H9 (cell line): ENCODE measurements around the gene GABRB1. TPM values are rescaled to one million over a fixed set of nuclear protein-coding genes. Genes with fewer than 3 reads are reported as not detected.

Experiments
- DNase-seq: peaks from one replicate; pipeline ENCODE4 v3.0.0-alpha.2; 2017
- H2AFZ ChIP-seq: one replicate; pipeline ENCODE4 v1.6.1; 2013; ENCODE audit warnings: mild to moderate bottlenecking, low read length, control low read depth, moderate library complexity
- H2AK5ac ChIP-seq: 2 replicates; pipeline ENCODE4 v1.6.1; 2013; ENCODE audit warnings: low read length, control low read depth, mixed read lengths; ENCODE audit not compliant: insufficient read length
- H2BK120ac ChIP-seq: one replicate; pipeline ENCODE4 v1.6.1; 2013; ENCODE audit warnings: low read depth, mild to moderate bottlenecking, low read length, control low read depth, inconsistent platforms; ENCODE audit not compliant: poor library complexity, severe bottlenecking
- H2BK12ac ChIP-seq: 2 replicates; pipeline ENCODE4 v1.6.1; 2013; ENCODE audit warnings: low read length, control low read depth, mixed read lengths, low read depth; ENCODE audit not compliant: insufficient read length
- H2BK15ac ChIP-seq: 2 replicates; pipeline ENCODE4 v1.6.1; 2013; ENCODE audit warnings: low read depth, low read length, control low read depth
- H2BK20ac ChIP-seq: one replicate; pipeline ENCODE4 v1.6.1; 2013; ENCODE audit warnings: low read depth, mild to moderate bottlenecking, low read length, control low read depth, inconsistent platforms; ENCODE audit not compliant: poor library complexity, severe bottlenecking
- H2BK5ac ChIP-seq: 2 replicates; pipeline ENCODE4 v1.6.1; 2013; ENCODE audit warnings: low read length, control low read depth, mixed read lengths; ENCODE audit not compliant: insufficient read length
- H3K14ac ChIP-seq: 2 replicates; pipeline ENCODE4 v1.6.1; 2013; ENCODE audit warnings: low read length, control low read depth; ENCODE audit not compliant: insufficient read depth
- H3K18ac ChIP-seq: 2 replicates; pipeline ENCODE4 v1.6.1; 2013; ENCODE audit warnings: low read depth, mild to moderate bottlenecking, mixed read lengths, low read length, control low read depth; ENCODE audit not compliant: insufficient read length
- H3K23ac ChIP-seq: 2 replicates; pipeline ENCODE4 v1.6.1; 2013; ENCODE audit warnings: low read length, control low read depth, mixed read lengths, low read depth; ENCODE audit not compliant: insufficient read length
- H3K23me2 ChIP-seq: 2 replicates; pipeline ENCODE4 v1.6.1; 2013; ENCODE audit warnings: low read depth, mild to moderate bottlenecking, mixed read lengths, low read length, control low read depth; ENCODE audit not compliant: insufficient read length, poor library complexity, severe bottlenecking
- H3K27ac ChIP-seq: 2 replicates; pipeline ENCODE4 v1.5.1; 2013; ENCODE audit warnings: low read length, control low read depth, mixed read lengths, low read depth; ENCODE audit not compliant: insufficient read length
- H3K27me3 ChIP-seq: 2 replicates; pipeline ENCODE4 v1.6.1; 2013; ENCODE audit warnings: low read length, control low read depth, inconsistent platforms; ENCODE audit not compliant: insufficient read depth
- H3K4ac ChIP-seq: 2 replicates; pipeline ENCODE4 v1.6.1; 2013; ENCODE audit warnings: low read depth, mild to moderate bottlenecking, control low read depth, inconsistent platforms, low read length, moderate library complexity
- H3K4me1 ChIP-seq: 2 replicates; pipeline ENCODE4 v1.6.1; 2013; ENCODE audit warnings: low read length, control low read depth, inconsistent platforms; ENCODE audit not compliant: insufficient read depth
- H3K4me2 ChIP-seq: 2 replicates; pipeline ENCODE4 v1.6.1; 2013; ENCODE audit warnings: low read length, control low read depth, mixed read lengths; ENCODE audit not compliant: insufficient read length, insufficient read depth
- H3K56ac ChIP-seq: 2 replicates; pipeline ENCODE4 v1.6.1; 2013; ENCODE audit warnings: low read depth, mild to moderate bottlenecking, mixed read lengths, low read length, control low read depth; ENCODE audit not compliant: insufficient read length
- H3K79me1 ChIP-seq: 2 replicates; pipeline ENCODE4 v1.6.1; 2013; ENCODE audit warnings: low read depth, mild to moderate bottlenecking, moderate library complexity, low read length, control low read depth, inconsistent platforms; ENCODE audit not compliant: insufficient read depth, poor library complexity, severe bottlenecking
- H3K79me2 ChIP-seq: 2 replicates; pipeline ENCODE4 v1.6.1; 2013; ENCODE audit warnings: low read length, control low read depth, inconsistent platforms; ENCODE audit not compliant: insufficient read depth
- H3K9ac ChIP-seq: 2 replicates; pipeline ENCODE4 v1.6.1; 2013; ENCODE audit warnings: low read length, control low read depth, mixed read lengths; ENCODE audit not compliant: insufficient read length; ENCODE audit errors: extremely low read depth
- H3K9me3 ChIP-seq: one replicate; pipeline ENCODE4 v1.6.1; 2013; ENCODE audit warnings: low read depth, low read length, inconsistent platforms; ENCODE audit not compliant: control insufficient read depth
- H3T11ph ChIP-seq: one replicate; pipeline ENCODE4 v1.6.1; 2013; ENCODE audit warnings: mild to moderate bottlenecking, low read length, control low read depth, inconsistent platforms
- H4K20me1 ChIP-seq: one replicate; pipeline ENCODE4 v1.6.1; 2013; ENCODE audit not compliant: control insufficient read depth, insufficient read length, insufficient read depth
- H4K5ac ChIP-seq: 2 replicates; pipeline ENCODE4 v1.6.1; 2013; ENCODE audit warnings: low read depth, mild to moderate bottlenecking, mixed read lengths, low read length, control low read depth; ENCODE audit not compliant: insufficient read length
- H4K8ac ChIP-seq: replicated peaks from 2 replicates; pipeline ENCODE4 v1.6.1; 2013; ENCODE audit warnings: low read length, control low read depth, mixed read lengths, low read depth; ENCODE audit not compliant: insufficient read length
- H4K91ac ChIP-seq: 2 replicates; pipeline ENCODE4 v1.6.1; 2013; ENCODE audit warnings: low read depth, mild to moderate bottlenecking, moderate library complexity, mixed read lengths, low read length, control low read depth; ENCODE audit not compliant: insufficient read length
- H3K27ac Mint-ChIP-seq, 3 experiments: 2 replicates in 2 of 3; 3 replicates in 1 of 3; pipeline ENCODE4 v1.8.0; 2020 to 2021; ENCODE audit warnings: mixed read lengths in 3 of 3, mild to moderate bottlenecking in 1 of 3, moderate library complexity in 1 of 3
- H3K27me3 Mint-ChIP-seq: 2 replicates; pipeline ENCODE4 v1.8.0; 2021; ENCODE audit warnings: low read depth, mild to moderate bottlenecking, moderate library complexity, mixed read lengths
- H3K36me3 Mint-ChIP-seq, 3 experiments: 2 replicates in 2 of 3; 3 replicates in 1 of 3; pipeline ENCODE4 v1.8.0; 2020 to 2021; ENCODE audit warnings: low read depth in 3 of 3, mixed read lengths in 3 of 3; ENCODE audit not compliant: insufficient read depth in 1 of 3
- H3K4me1 Mint-ChIP-seq, 2 experiments: 2 replicates each; pipeline ENCODE4 v1.8.0; 2020; ENCODE audit warnings: mixed read lengths in 2 of 2
- H3K4me3 Mint-ChIP-seq, 2 experiments: 2 replicates in 1 of 2; 3 replicates in 1 of 2; pipeline ENCODE4 v1.8.0; 2020 to 2021; ENCODE audit warnings: mild to moderate bottlenecking in 2 of 2, mixed read lengths in 2 of 2, moderate library complexity in 1 of 2
- H3K9me3 Mint-ChIP-seq, 2 experiments: 2 replicates in 1 of 2; 3 replicates in 1 of 2; pipeline ENCODE4 v1.8.0; 2020; ENCODE audit warnings: mild to moderate bottlenecking in 2 of 2, mixed read lengths in 2 of 2, moderate library complexity in 1 of 2
- WGBS: extraction: QIAGEN DNeasy Blood & Tissue Kit; methylation state at CpG from one replicate; pipeline ENCODE4 v1.1.7; 2013; ENCODE audit warnings: missing lambda C conversion rate, low lambda C conversion rate, mixed read lengths; ENCODE audit not compliant: insufficient read length; ENCODE audit errors: extremely low coverage; 5-methylcytosine and 5-hydroxymethylcytosine counted together
- total RNA-seq: library from RNA; stranded (reverse); gene quantifications from 2 replicates; pipeline ENCODE4 v1.2.1, GENCODE V29; 2021
- TF ChIP-seq, protein P1 (sequence below): fragments of 200-600 bp; sonication (generic); conservative IDR thresholded peaks from 3 replicates; pipeline ENCODE4 v1.8.0; 2021; ENCODE audit warnings: antibody characterized with exemption, mild to moderate bottlenecking

GABRB1 gene
- total RNA-seq, 1 experiment from 2014 or later: 0.39 TPM

DNA sequence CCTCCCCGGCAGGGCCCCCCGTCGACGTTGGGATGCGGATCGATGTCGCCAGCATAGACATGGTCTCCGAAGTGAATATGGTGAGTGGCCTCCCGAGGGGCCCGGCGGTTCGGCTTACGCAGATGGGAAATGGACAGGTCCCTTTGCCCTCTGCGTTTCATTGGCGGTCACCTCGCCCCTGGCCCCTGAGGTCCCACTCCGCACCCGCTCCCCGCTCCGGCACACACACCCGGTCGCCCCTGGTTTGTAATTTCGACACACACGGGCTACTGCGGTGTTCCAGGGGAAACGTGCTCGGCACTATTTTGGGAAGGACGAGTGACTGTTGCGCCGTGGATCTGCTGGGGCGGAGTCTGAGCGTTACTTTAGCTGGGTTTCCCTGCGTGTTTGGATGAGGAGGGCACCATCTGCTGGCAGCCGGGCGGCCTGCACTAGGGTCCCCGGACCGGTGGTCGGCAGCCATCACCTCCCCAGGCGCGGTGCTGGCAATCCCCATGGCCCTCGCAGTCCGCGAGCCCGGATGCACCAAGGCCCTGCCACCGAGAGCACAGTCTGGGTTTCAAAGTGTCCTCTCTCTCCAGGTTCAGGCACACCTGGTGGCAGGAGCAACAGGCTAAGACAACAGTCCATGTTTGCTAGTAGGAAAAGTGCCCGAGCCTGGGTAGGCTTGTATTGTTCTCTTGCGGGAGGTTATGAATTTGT is 1.2 kb downstream of the GABRB1 start:
- Histone ChIP-seq H3K23ac (no peak overlapping the region), H3K79me1 (no peaks in the 10 kb centered on the region), H3K9ac (peak overlapping the region; percentile 40), H3K4me1 (no peaks in the 10 kb centered on the region), H3K27ac (no peak overlapping the region), H3K23me2 (peaks cover 23% of the 10 kb centered on the region), H3K9me3 (no peaks in the 10 kb centered on the region), H3K4me2 (peak overlapping the region; percentile 93), H2BK12ac (no peak overlapping the region), H2BK15ac (no peak overlapping the region), H3K14ac (peak overlapping the region; percentile 89), H3K79me2 (no peaks in the 10 kb centered on the region), H4K8ac (no peak overlapping the region), H2BK120ac (no peak overlapping the region), H2BK5ac (no peak overlapping the region), H2AFZ (peak overlapping the region; percentile 74), H4K91ac (no peak overlapping the region), H3K27me3 (no peaks in the 10 kb centered on the region; the same call in 1 of the 2 replicates), H2AK5ac (no peak overlapping the region), H3K18ac (no peak overlapping the region), H3K56ac (no peak overlapping the region), H3K4ac (no peak overlapping the region), H2BK20ac (no peak overlapping the region), H4K20me1 (no peaks in the 10 kb centered on the region), H4K5ac (no peak overlapping the region), H3T11ph (no peak overlapping the region)
- no peaks in the 10 kb centered on the region for H3K36me3 Mint-ChIP-seq
- H3K27ac Mint-ChIP-seq: no peak overlapping the region
- WGBS: no CpG with 5 or more reads among the region's 47 CpGs
- no peaks in the 10 kb centered on the region for H3K9me3 Mint-ChIP-seq
- peak; percentile 90 for DNase-seq
- peaks cover 27% of the 10 kb centered on the region for H3K27me3 Mint-ChIP-seq
- peaks cover 16 to 17% of the 10 kb centered on the region in 2 experiments for H3K4me1 Mint-ChIP-seq
- H3K4me3 Mint-ChIP-seq: peak overlapping the region; percentile 80 to 88
- TF ChIP-seq, protein P1, sequence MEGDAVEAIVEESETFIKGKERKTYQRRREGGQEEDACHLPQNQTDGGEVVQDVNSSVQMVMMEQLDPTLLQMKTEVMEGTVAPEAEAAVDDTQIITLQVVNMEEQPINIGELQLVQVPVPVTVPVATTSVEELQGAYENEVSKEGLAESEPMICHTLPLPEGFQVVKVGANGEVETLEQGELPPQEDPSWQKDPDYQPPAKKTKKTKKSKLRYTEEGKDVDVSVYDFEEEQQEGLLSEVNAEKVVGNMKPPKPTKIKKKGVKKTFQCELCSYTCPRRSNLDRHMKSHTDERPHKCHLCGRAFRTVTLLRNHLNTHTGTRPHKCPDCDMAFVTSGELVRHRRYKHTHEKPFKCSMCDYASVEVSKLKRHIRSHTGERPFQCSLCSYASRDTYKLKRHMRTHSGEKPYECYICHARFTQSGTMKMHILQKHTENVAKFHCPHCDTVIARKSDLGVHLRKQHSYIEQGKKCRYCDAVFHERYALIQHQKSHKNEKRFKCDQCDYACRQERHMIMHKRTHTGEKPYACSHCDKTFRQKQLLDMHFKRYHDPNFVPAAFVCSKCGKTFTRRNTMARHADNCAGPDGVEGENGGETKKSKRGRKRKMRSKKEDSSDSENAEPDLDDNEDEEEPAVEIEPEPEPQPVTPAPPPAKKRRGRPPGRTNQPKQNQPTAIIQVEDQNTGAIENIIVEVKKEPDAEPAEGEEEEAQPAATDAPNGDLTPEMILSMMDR: peak; percentile 90
